DOHH2 (cell line): Measurements from ENCODE around the gene FILIP1L.

Experiments used
- H3F3A ChIP-seq: fragments of 200-600 bp; sonication (generic), shearing (Covaris generic); 2 replicates; pipeline ENCODE4 v1.6.0; 2016; ENCODE audit warnings: antibody characterized with exemption, mild to moderate bottlenecking; ENCODE audit not compliant: control insufficient read depth, insufficient read depth
- H3K27ac ChIP-seq: fragments of 200-600 bp; sonication (generic); 2 replicates; pipeline ENCODE4 v1.5.1; 2014; ENCODE audit warnings: low read depth, mild to moderate bottlenecking, low read length, moderate library complexity
- H3K27me3 ChIP-seq: fragments of 200-600 bp; sonication (generic); 2 replicates; pipeline ENCODE4 v1.6.1; 2014; ENCODE audit warnings: mild to moderate bottlenecking, low read length, mixed read lengths; ENCODE audit not compliant: control insufficient read depth
- H3K36me3 ChIP-seq: fragments of 200-600 bp; sonication (generic); 2 replicates; pipeline ENCODE4 v1.6.1; 2014; ENCODE audit warnings: mild to moderate bottlenecking, low read length, moderate library complexity, mixed read lengths; ENCODE audit not compliant: control insufficient read depth
- H3K4me1 ChIP-seq: fragments of 200-600 bp; sonication (generic); 2 replicates; pipeline ENCODE4 v1.6.1; 2014; ENCODE audit warnings: mild to moderate bottlenecking, low read length, mixed read lengths; ENCODE audit not compliant: control insufficient read depth
- H3K4me2 ChIP-seq: fragments of 200-600 bp; sonication (generic); 2 replicates; pipeline ENCODE4 v1.6.0; 2014; ENCODE audit warnings: mild to moderate bottlenecking, low read length, moderate library complexity
- H3K4me3 ChIP-seq: fragments of 200-600 bp; sonication (generic); 2 replicates; pipeline ENCODE4 v1.5.1; 2014; ENCODE audit warnings: mild to moderate bottlenecking, low read length, mixed read lengths
- H3K79me2 ChIP-seq: fragments of 200-600 bp; sonication (generic); 2 replicates; pipeline ENCODE4 v1.6.1; 2014; ENCODE audit warnings: mild to moderate bottlenecking, low read length, mixed read lengths; ENCODE audit not compliant: control insufficient read depth
- H3K9me2 ChIP-seq: fragments of 200-600 bp; sonication (generic); replicated peaks from 2 replicates; pipeline ENCODE4 v1.6.1; 2014; ENCODE audit warnings: mild to moderate bottlenecking, low read length, mixed read lengths; ENCODE audit not compliant: control insufficient read depth
- H3K9me3 ChIP-seq: fragments of 200-600 bp; sonication (generic); 2 replicates; pipeline ENCODE4 v1.6.1; 2014; ENCODE audit warnings: antibody characterized with exemption, low read length, mixed read lengths; ENCODE audit not compliant: control insufficient read depth, insufficient read depth
- H4K20me1 ChIP-seq: fragments of 200-600 bp; sonication (generic); 2 replicates; pipeline ENCODE4 v1.6.0; 2014; ENCODE audit warnings: low read depth, mild to moderate bottlenecking, antibody characterized with exemption, low read length, moderate library complexity; ENCODE audit not compliant: control insufficient read depth, insufficient read depth
- CTCF ChIP-seq: fragments of 200-600 bp; sonication (generic); IDR thresholded peaks from one replicate; pipeline ENCODE4 v1.5.1; 2014; ENCODE audit warnings: antibody characterized with exemption, mild to moderate bottlenecking, low read depth, low read length; ENCODE audit not compliant: poor library complexity, severe bottlenecking
- EZH2phosphoT487 ChIP-seq: fragments of 200-600 bp; sonication (generic); IDR thresholded peaks from 2 replicates; pipeline ENCODE4 v1.6.1; 2017; ENCODE audit warnings: borderline replicate concordance, mild to moderate bottlenecking, antibody characterized with exemption, low read length, moderate library complexity, mixed read lengths

Gene FILIP1L

GRCh38 chr3:100155590-100155989 lies 41.3 kb upstream of the FILIP1L start:
- H3K79me2 ChIP-seq: no peaks in the 10 kb centered on the region
- no peak overlapping the region for H3K4me3 ChIP-seq
- peaks cover 23% of the 10 kb centered on the region for H3K36me3 ChIP-seq

GRCh38 chr3:100155128-100155527 lies 40.8 kb upstream of the FILIP1L start:
- TF ChIP-seq EZH2phosphoT487: no peak
- TF ChIP-seq CTCF: no peak

More at GRCh38 chr3:100155590-100155989, 41.3 kb upstream of the FILIP1L start:
- H4K20me1 ChIP-seq: no peaks in the 10 kb centered on the region
- no peaks in the 10 kb centered on the region for H3F3A ChIP-seq
- no peaks in the 10 kb centered on the region for H3K4me1 ChIP-seq
- H3K27me3 ChIP-seq: no peaks in the 10 kb centered on the region
- H3K9me3 ChIP-seq: peaks cover 8% of the 10 kb centered on the region; the same call in 1 of the 2 replicates
- no peak overlapping the region for H3K27ac ChIP-seq
- H3K9me2 ChIP-seq: no peaks in the 10 kb centered on the region
- no peak overlapping the region for H3K4me2 ChIP-seq
- TF ChIP-seq CTCF (no peak), EZH2phosphoT487 (no peak)

GRCh38 chr3:100154171-100154570 lies 39.9 kb upstream of the FILIP1L start:
- Histone ChIP-seq H3K79me2 (no peaks in the 10 kb centered on the region), H3K4me1 (no peaks in the 10 kb centered on the region), H3K36me3 (peaks cover 19% of the 10 kb centered on the region), H3K27ac (no peak overlapping the region), H3F3A (no peaks in the 10 kb centered on the region), H3K4me3 (no peak overlapping the region), H4K20me1 (no peaks in the 10 kb centered on the region), H3K9me3 (peaks cover 8% of the 10 kb centered on the region; the same call in 1 of the 2 replicates), H3K27me3 (no peaks in the 10 kb centered on the region), H3K4me2 (no peak overlapping the region), H3K9me2 (no peaks in the 10 kb centered on the region)
- TF ChIP-seq CTCF (no peak), EZH2phosphoT487 (no peak)

More at GRCh38 chr3:100155128-100155527, 40.8 kb upstream of the FILIP1L start:
- H3K27me3 ChIP-seq: no peaks in the 10 kb centered on the region
- H3F3A ChIP-seq: no peaks in the 10 kb centered on the region
- H3K36me3 ChIP-seq: peaks cover 22% of the 10 kb centered on the region
- no peak overlapping the region for H3K27ac ChIP-seq
- no peaks in the 10 kb centered on the region for H4K20me1 ChIP-seq
- peaks cover 8% of the 10 kb centered on the region; the same call in 1 of the 2 replicates for H3K9me3 ChIP-seq
- H3K79me2 ChIP-seq: no peaks in the 10 kb centered on the region
- H3K4me3 ChIP-seq: no peak overlapping the region
- H3K4me1 ChIP-seq: no peaks in the 10 kb centered on the region
- no peaks in the 10 kb centered on the region for H3K9me2 ChIP-seq
- no peak overlapping the region for H3K4me2 ChIP-seq
